ENCODE results near the gene FATE1. TPM values are rescaled to one million over a fixed set of nuclear protein-coding genes. Genes with fewer than 3 reads are reported as not detected.

The FATE1 gene
- total and polyA plus RNA-seq, 10 donors, result 0.06 TPM; not detected in 9

DNA sequence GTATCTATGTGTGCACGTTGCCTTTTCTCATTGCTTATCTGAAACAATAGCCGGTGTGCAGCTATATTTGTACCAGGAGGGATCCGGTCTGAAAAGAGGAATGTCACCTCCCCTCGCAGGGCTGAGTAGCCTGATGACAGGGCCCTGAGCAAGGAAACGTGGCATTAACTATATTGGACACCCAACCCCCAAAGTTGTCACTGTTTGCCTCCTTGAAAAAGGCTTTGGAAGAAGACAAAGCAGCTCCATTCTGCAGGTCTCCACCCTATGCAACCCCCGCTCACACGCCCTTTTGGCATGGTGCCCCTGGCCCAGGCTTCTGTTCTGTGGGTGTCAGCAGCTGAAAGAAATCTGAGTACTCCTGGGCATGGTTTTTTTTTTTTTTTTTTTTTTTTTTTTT, 12.3 kb upstream of the FATE1 start:
- WGBS, 5 donors, result 46 to 68% (median 64%) methylated on average over 3 to 7 of the region's 7 CpGs

DNA sequence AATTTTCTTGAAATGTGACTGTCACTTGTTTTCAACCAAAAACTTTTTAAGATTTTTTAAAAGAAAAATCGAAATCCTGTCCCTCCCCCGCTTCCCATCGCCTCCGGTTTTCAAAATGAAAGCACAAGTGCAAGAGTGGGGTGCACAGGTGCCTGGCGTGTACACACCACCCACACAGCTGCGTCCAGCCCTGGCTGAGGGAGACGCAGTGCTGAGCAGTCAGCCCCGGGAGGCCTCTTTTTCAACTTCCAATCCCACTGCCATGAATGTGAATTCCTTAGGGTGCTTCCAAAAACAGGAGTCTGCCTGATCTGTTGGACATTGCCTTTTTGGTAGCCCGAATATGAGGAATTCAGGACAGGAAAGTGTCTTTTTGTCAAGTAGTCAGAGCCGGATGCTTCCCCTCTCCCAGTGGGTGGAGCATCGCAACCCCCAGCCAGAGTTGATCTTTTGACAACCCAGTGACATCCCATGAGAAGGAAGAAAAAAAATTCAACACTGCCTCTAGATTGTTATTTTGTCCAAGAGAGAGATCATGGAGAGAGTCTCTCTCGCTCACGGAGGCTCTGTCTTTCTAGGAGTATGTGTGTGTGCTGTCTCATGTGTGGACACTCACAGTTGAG, 11.7 kb upstream of the FATE1 start:
- peaks cover 0 to 9% (median 0%) of the 10 kb centered on the region in 7 donors for H3K27me3 ChIP-seq (replicated peaks in 1 of 7)
- peak overlapping the region in 3 of 8 donors; percentile 33 to 43 (median 39) for H3K27ac ChIP-seq
- H3K36me3 ChIP-seq, result no peaks in the 10 kb centered on the region
- TF ChIP-seq POLR2A (IDR thresholded peaks at IDR 0.05) (no peak), POLR2AphosphoS5 (IDR thresholded peaks at IDR 0.05) (no peak)
- TF ChIP-seq, protein P1, sequence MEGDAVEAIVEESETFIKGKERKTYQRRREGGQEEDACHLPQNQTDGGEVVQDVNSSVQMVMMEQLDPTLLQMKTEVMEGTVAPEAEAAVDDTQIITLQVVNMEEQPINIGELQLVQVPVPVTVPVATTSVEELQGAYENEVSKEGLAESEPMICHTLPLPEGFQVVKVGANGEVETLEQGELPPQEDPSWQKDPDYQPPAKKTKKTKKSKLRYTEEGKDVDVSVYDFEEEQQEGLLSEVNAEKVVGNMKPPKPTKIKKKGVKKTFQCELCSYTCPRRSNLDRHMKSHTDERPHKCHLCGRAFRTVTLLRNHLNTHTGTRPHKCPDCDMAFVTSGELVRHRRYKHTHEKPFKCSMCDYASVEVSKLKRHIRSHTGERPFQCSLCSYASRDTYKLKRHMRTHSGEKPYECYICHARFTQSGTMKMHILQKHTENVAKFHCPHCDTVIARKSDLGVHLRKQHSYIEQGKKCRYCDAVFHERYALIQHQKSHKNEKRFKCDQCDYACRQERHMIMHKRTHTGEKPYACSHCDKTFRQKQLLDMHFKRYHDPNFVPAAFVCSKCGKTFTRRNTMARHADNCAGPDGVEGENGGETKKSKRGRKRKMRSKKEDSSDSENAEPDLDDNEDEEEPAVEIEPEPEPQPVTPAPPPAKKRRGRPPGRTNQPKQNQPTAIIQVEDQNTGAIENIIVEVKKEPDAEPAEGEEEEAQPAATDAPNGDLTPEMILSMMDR (IDR thresholded peaks at IDR 0.05 in 8 of 11, conservative IDR thresholded peaks at IDR 0.05 in 3 of 11), result no peak
- WGBS, 5 donors, result 67 to 74% (median 69%) methylated on average over 13 of the region's 13 CpGs
- intact Hi-C loops (cut with DNase I; ENCODE audit: low total_unique reads), result no loop called here
- H3K4me3 ChIP-seq, result no peak overlapping the region
- no peaks in the 10 kb centered on the region for H3K9me3 ChIP-seq
- H3K4me1 ChIP-seq, result no peaks in the 10 kb centered on the region
- no peak for DNase-seq

More for the DNA sequence above, 12.3 kb upstream of the FATE1 start:
- Histone ChIP-seq H3K36me3 (no peaks in the 10 kb centered on the region), H3K9me3 (no peaks in the 10 kb centered on the region), H3K27ac (no peak overlapping the region), H3K4me1 (no peaks in the 10 kb centered on the region), H3K4me3 (no peak overlapping the region), H3K27me3 (replicated peaks in 1 of 7) (peaks cover 0 to 9% (median 0%) of the 10 kb centered on the region in 7 donors)
- TF ChIP-seq, protein P1 (IDR thresholded peaks at IDR 0.05 in 8 of 11, conservative IDR thresholded peaks at IDR 0.05 in 3 of 11), result no peak
- TF ChIP-seq POLR2AphosphoS5 (IDR thresholded peaks at IDR 0.05), result no peak
- no peak for TF ChIP-seq POLR2A (IDR thresholded peaks at IDR 0.05)
- DNase-seq, result no peak
- intact Hi-C loops (cut with DNase I; ENCODE audit: low total_unique reads), result no loop called here

DNA sequence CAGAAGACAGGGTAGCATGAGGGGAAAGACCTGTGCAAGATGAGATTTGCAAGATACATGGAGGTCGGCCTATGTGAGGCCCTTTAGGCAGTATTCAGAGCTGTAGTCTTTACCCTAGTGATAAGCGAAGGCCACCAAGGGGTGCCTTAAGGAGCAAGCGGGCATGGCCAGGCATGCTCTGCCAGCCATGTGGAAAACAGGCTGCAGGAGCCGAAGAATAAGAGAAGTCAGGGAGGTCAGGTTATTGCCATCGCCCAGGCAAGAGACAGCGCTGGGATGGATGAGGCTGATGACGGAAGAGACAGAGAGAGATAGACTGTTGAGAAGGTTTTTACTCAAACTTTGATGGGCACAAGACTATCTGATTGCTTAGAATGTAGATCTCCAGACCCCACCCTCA, 7.0 kb upstream of the FATE1 start:
- Histone ChIP-seq H3K36me3 (no peaks in the 10 kb centered on the region), H3K27ac (no peak overlapping the region), H3K9me3 (no peaks in the 10 kb centered on the region), H3K27me3 (replicated peaks in 1 of 7) (peaks cover 0 to 9% (median 0%) of the 10 kb centered on the region in 7 donors), H3K4me3 (no peak overlapping the region), H3K4me1 (no peaks in the 10 kb centered on the region)
- intact Hi-C loops (cut with DNase I; ENCODE audit: low total_unique reads), result no loop called here
- DNase-seq, result no peak
- 79 to 97% (median 87%) methylated on average over 7 of the region's 7 CpGs for WGBS, 5 donors
- TF ChIP-seq POLR2A (IDR thresholded peaks at IDR 0.05), result no peak
- TF ChIP-seq, protein P1 (IDR thresholded peaks at IDR 0.05 in 8 of 11, conservative IDR thresholded peaks at IDR 0.05 in 3 of 11), result no peak
- no peak for TF ChIP-seq POLR2AphosphoS5 (IDR thresholded peaks at IDR 0.05)

DNA sequence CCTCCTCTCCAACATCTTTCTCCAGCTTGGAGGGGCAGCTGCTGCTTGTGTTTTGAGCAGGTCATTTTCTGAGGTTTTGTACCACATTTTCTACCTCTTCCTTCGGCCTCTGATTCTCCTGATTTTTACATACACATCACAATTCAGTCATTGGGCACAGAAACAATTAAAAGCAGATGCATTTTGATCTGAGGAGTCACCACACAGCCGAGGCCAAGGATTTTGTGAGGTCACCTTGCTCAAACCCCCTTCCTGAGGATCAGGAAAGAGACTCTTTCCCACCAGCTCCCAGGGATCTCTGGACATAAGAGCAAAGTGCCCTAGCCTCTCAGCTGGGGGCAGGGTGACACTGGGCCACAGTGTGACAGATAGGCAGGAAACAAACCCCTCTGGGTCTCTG, 5.4 kb upstream of the FATE1 start:
- H3K36me3 ChIP-seq, result no peaks in the 10 kb centered on the region
- no peak overlapping the region for H3K4me3 ChIP-seq
- no peaks in the 10 kb centered on the region for H3K4me1 ChIP-seq
- H3K27ac ChIP-seq, result no peak overlapping the region
- peaks cover 0 to 9% (median 0%) of the 10 kb centered on the region in 7 donors for H3K27me3 ChIP-seq (replicated peaks in 1 of 7)
- DNase-seq, result no peak
- WGBS, 5 donors, result 45 to 75% (median 58%) methylated on average over 2 of the region's 2 CpGs
- no peaks in the 10 kb centered on the region for H3K9me3 ChIP-seq
- intact Hi-C loops (cut with DNase I; ENCODE audit: low total_unique reads), result no loop called here
- TF ChIP-seq POLR2A (IDR thresholded peaks at IDR 0.05) (no peak), POLR2AphosphoS5 (IDR thresholded peaks at IDR 0.05) (no peak)
- TF ChIP-seq, protein P1 (IDR thresholded peaks at IDR 0.05 in 8 of 11, conservative IDR thresholded peaks at IDR 0.05 in 3 of 11), result no peak

All from spleen (tissue), 11 donors.